Caco-2 (cell line): ENCODE results near the gene ATF2. TPM values are rescaled to one million over a fixed set of nuclear protein-coding genes. Genes with fewer than 3 reads are reported as not detected.
"Not testable (repeated sequence)": the region's sequence is repeated elsewhere in the genome, so short reads cannot be mapped to it uniquely, and the experiment has no call there.

Source experiments
- BruUV-seq: library from RNA; stranded (reverse); fragments of 400-500 nt; replicated peaks from 2 replicates; lab custom pipeline; 2021; lab: Mats Ljungman, UMichigan
- CTCF ChIA-PET: fragments of 300-600 bp; sonication (Branson Sonifier 250); formaldehyde crosslinking; loops from one replicate; lab custom pipeline; 2022; ENCODE audit warnings: antibody characterized with exemption; lab: Charles Lee
- POLR2A ChIA-PET: fragments of 300-600 bp; sonication (Branson Sonifier 250); formaldehyde crosslinking; loops from one replicate; lab custom pipeline; 2022; ENCODE audit warnings: antibody characterized with exemption; lab: Charles Lee
- DNase-seq, 2 experiments: peaks; one replicate each; pipeline versions ENCODE4 v3.0.0 to v3.0.0-alpha.2; 2020 to 2022
- H3K27me3 ChIP-seq: replicated peaks from 2 replicates; pipeline ENCODE4 v1.6.0; 2011; ENCODE audit warnings: low read length; ENCODE audit not compliant: control insufficient read depth, insufficient read depth
- H3K36me3 ChIP-seq: 2 replicates; pipeline ENCODE4 v1.5.1; 2011; ENCODE audit warnings: low read length; ENCODE audit not compliant: control insufficient read depth, insufficient read depth
- H3K4me1 ChIP-seq: fragments of 250-450 bp; sonication (Bioruptor Pico); 2 replicates; pipeline ENCODE4 v1.5.1; 2020; ENCODE audit warnings: mild to moderate bottlenecking
- H3K4me3 ChIP-seq: 2 replicates; pipeline ENCODE4 v1.5.1; 2011; ENCODE audit warnings: low read depth, mild to moderate bottlenecking, control low read depth, low read length
- H3K9me3 ChIP-seq: fragments of 250-450 bp; sonication (Bioruptor Pico); 2 replicates; pipeline ENCODE4 v1.5.1; 2020; ENCODE audit warnings: mild to moderate bottlenecking, moderate library complexity
- H3K27ac Mint-ChIP-seq: one replicate; pipeline ENCODE4 v1.8.0; 2022; ENCODE audit warnings: mixed read lengths; ENCODE audit not compliant: unreplicated experiment
- H3K27me3 Mint-ChIP-seq: one replicate; pipeline ENCODE4 v1.8.0; 2022; ENCODE audit warnings: mixed read lengths; ENCODE audit not compliant: insufficient read depth, unreplicated experiment
- H3K36me3 Mint-ChIP-seq: one replicate; pipeline ENCODE4 v1.8.0; 2022; ENCODE audit warnings: mild to moderate bottlenecking, mixed read lengths; ENCODE audit not compliant: insufficient read depth, unreplicated experiment
- H3K4me1 Mint-ChIP-seq: one replicate; pipeline ENCODE4 v1.8.0; 2022; ENCODE audit warnings: low read depth, mixed read lengths; ENCODE audit not compliant: unreplicated experiment
- H3K4me3 Mint-ChIP-seq: one replicate; pipeline ENCODE4 v1.8.0; 2022; ENCODE audit warnings: mild to moderate bottlenecking, moderate library complexity, mixed read lengths; ENCODE audit not compliant: unreplicated experiment
- H3K9me3 Mint-ChIP-seq: one replicate; pipeline ENCODE4 v1.8.0; 2022; ENCODE audit warnings: mixed read lengths; ENCODE audit not compliant: unreplicated experiment
- intact Hi-C: fragments of 100-400 bp; cut with micrococcal nuclease; formaldehyde crosslinking; loops from one replicate; pipeline ENCODE4 v1.10.0; 2022; ENCODE audit not compliant: unreplicated experiment
- total RNA-seq: library from RNA; stranded (reverse); gene quantifications from 2 replicates; pipeline ENCODE4 v1.2.3, GENCODE V29; 2022
- TF ChIP-seq, protein P1 (sequence below), 2 experiments: fragments of 200-600 bp in 1 of 2; IDR thresholded peaks; 1 replicate in 1 of 2; 2 replicates in 1 of 2; pipeline versions ENCODE4 v1.5.1 to v1.8.0; 2011 to 2022; ENCODE audit warnings: antibody characterized with exemption in 1 of 2, control low read depth in 1 of 2, inconsistent platforms in 1 of 2, low read depth in 1 of 2, low read length in 1 of 2, mild to moderate bottlenecking in 1 of 2, moderate library complexity in 1 of 2; ENCODE audit not compliant: insufficient read depth in 1 of 2, severe bottlenecking in 1 of 2, unreplicated experiment in 1 of 2

The ATF2 gene
- total RNA-seq, 1 experiment from 2014 or later: 47.1 TPM

DNA sequence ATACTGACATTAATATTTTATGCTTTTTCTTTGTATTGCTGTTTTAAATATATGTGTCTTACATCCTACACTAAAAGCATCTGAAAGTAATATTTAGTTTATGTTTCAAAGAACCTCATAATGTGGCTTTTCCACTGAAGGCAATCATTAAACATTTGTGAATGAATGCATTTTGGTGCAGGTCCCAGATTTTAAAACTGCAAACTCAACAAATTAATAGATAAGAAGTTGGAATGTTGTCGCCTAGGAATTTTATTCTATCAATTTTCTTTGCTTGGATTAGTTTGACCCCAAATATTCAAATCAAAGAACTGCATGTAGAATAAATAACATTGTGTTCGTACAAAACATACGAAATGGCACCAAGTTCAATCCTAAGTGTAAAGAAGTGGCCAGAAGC, 44.7 kb downstream of the ATF2 start:
- Mint-ChIP-seq H3K9me3 (no peaks in the 10 kb centered on the region), H3K4me3 (no peak overlapping the region), H3K4me1 (no peaks in the 10 kb centered on the region), H3K36me3 (peaks cover 12% of the 10 kb centered on the region), H3K27ac (no peak overlapping the region), H3K27me3 (no peaks in the 10 kb centered on the region)
- ChIA-PET CTCF (no interaction called here), POLR2A (no interaction called here)
- DNase-seq: no peak
- no TSS peak for BruUV-seq
- no peaks in the 10 kb centered on the region for H3K9me3 ChIP-seq
- TF ChIP-seq, protein P1, sequence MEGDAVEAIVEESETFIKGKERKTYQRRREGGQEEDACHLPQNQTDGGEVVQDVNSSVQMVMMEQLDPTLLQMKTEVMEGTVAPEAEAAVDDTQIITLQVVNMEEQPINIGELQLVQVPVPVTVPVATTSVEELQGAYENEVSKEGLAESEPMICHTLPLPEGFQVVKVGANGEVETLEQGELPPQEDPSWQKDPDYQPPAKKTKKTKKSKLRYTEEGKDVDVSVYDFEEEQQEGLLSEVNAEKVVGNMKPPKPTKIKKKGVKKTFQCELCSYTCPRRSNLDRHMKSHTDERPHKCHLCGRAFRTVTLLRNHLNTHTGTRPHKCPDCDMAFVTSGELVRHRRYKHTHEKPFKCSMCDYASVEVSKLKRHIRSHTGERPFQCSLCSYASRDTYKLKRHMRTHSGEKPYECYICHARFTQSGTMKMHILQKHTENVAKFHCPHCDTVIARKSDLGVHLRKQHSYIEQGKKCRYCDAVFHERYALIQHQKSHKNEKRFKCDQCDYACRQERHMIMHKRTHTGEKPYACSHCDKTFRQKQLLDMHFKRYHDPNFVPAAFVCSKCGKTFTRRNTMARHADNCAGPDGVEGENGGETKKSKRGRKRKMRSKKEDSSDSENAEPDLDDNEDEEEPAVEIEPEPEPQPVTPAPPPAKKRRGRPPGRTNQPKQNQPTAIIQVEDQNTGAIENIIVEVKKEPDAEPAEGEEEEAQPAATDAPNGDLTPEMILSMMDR (IDR thresholded peaks at IDR 0.05; ENCODE audit: insufficient read depth in 1 of 2, low read depth in 1 of 2, low read length in 1 of 2, severe bottlenecking in 1 of 2, unreplicated experiment in 1 of 2): no peak
- no peaks in the 10 kb centered on the region for H3K27me3 ChIP-seq
- no peaks in the 10 kb centered on the region for H3K36me3 ChIP-seq
- no peaks in the 10 kb centered on the region for H3K4me1 ChIP-seq
- no peak overlapping the region for H3K4me3 ChIP-seq
- intact Hi-C loops: no loop called here

DNA sequence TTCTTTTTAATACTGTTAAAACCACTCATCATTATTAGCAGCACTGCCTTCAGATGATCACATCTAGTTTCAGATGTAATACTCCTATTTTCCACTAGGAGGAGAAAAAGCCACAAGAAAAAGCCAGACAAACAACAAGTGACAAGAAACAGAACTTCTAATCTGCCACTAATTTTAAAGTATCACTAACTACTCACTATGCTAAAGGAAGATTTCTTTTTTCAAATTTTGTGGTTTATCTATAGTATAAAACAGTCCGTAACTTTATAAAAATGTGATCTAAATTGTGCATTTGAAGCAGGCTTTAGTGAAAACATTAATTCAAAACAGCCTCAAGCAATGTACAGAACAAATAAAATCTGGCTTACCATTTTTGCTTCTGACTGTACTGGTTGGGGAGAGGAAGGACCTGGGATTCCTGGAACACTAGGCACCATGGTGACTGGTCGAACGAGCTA, 56.8 kb downstream of the ATF2 start:
- ChIA-PET CTCF (no interaction called here), POLR2A (no interaction called here)
- Histone ChIP-seq H3K4me3 (no peak overlapping the region), H3K4me1 (no peaks in the 10 kb centered on the region), H3K9me3 (no peaks in the 10 kb centered on the region), H3K36me3 (no peaks in the 10 kb centered on the region), H3K27me3 (no peaks in the 10 kb centered on the region)
- Mint-ChIP-seq H3K4me3 (no peak overlapping the region), H3K27me3 (no peaks in the 10 kb centered on the region), H3K4me1 (no peaks in the 10 kb centered on the region), H3K27ac (no peak overlapping the region), H3K36me3 (peaks cover 52% of the 10 kb centered on the region), H3K9me3 (peaks cover 9% of the 10 kb centered on the region)
- TF ChIP-seq, protein P1 (IDR thresholded peaks at IDR 0.05; ENCODE audit: insufficient read depth in 1 of 2, low read depth in 1 of 2, low read length in 1 of 2, severe bottlenecking in 1 of 2, unreplicated experiment in 1 of 2): peak; percentile 58 to 66
- intact Hi-C loops: loop anchor here (1.0 to 2.0 kb wide), 3 partner anchors 58 to 171 kb away; partner anchors contain the start of gene ATF2
- BruUV-seq: no TSS peak
- peak in 1 of 2 experiments; percentile 49 for DNase-seq

DNA sequence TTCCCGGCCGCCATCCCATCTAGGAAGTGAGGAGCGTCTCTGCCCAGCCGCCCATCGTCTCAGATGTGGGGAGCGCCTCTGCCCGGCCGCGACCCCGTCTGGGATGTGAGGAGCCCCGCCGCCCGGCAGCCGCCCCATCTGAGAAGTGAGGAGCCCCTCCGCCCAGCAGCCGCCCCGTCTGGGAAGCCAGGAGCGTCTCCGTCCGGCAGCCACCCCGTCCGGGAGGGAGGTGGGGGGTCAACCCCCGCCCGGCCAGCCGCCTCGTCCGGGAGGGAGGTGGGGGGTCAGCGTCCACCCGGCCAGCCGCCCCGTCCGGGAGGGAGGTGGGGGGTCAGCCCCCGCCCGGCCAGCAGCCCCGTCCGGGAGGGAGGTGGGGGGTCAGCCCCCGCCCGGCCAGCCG, 59.9 kb downstream of the ATF2 start:
- POLR2A ChIA-PET, BruUV-seq, H3K27me3 ChIP-seq, H3K4me1 ChIP-seq, H3K9me3 ChIP-seq, H3K27ac Mint-ChIP-seq, H3K36me3 ChIP-seq, H3K4me3 Mint-ChIP-seq, intact Hi-C loops, CTCF ChIA-PET, H3K4me3 ChIP-seq, DNase-seq, H3K4me1 Mint-ChIP-seq, H3K9me3 Mint-ChIP-seq, H3K27me3 Mint-ChIP-seq: not testable (repeated sequence)
- peaks cover 44% of the 10 kb centered on the region for H3K36me3 Mint-ChIP-seq

DNA sequence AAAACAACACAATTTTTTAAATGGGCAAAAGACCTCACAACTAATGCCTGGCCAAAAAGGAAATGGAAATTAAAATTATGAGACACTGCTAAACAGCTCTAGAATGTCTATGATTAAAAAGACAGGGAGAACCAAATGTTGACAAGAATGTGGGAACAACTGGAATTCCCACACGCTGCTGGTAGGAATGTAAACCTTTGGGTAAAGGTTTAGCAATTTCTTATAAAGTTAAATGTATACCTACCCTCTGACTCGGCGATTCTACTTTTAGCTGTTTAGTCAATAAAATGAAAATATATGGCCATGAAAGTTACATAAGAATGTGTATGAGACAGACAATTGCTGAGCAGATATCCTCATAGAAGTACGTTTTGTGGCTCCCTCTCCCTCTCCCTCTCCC, 60.9 kb downstream of the ATF2 start:
- H3K4me3 Mint-ChIP-seq: no peak overlapping the region
- Histone ChIP-seq H3K4me3 (no peak overlapping the region), H3K4me1 (no peaks in the 10 kb centered on the region), H3K27me3 (no peaks in the 10 kb centered on the region), H3K9me3 (no peaks in the 10 kb centered on the region), H3K36me3 (no peaks in the 10 kb centered on the region)
- intact Hi-C loops: no loop called here
- H3K4me1 Mint-ChIP-seq: no peaks in the 10 kb centered on the region
- ChIA-PET CTCF (no interaction called here), POLR2A (no interaction called here)
- H3K36me3 Mint-ChIP-seq: peaks cover 41% of the 10 kb centered on the region
- TF ChIP-seq, protein P1 (IDR thresholded peaks at IDR 0.05; ENCODE audit: insufficient read depth in 1 of 2, low read depth in 1 of 2, low read length in 1 of 2, severe bottlenecking in 1 of 2, unreplicated experiment in 1 of 2): no peak
- H3K9me3 Mint-ChIP-seq: peaks cover 9% of the 10 kb centered on the region
- no TSS peak for BruUV-seq
- H3K27me3 Mint-ChIP-seq: no peaks in the 10 kb centered on the region
- DNase-seq: no peak
- H3K27ac Mint-ChIP-seq: no peak overlapping the region
